Astrocyte of the cerebellum (primary cell): ENCODE measurements around the gene MAML3.

Experiments used
- DNase-seq: peaks from one replicate; pipeline ENCODE4 v3.0.0-alpha.2; 2011; ENCODE audit warnings: low read depth
- H3K4me3 ChIP-seq: 2 replicates; pipeline ENCODE4 v1.5.1; 2011; ENCODE audit warnings: mild to moderate bottlenecking, low read depth, low read length, moderate library complexity
- in situ Hi-C: cut with HindIII; loops from 2 replicates; pipeline ENCODE4 v1.10.0; 2017; ENCODE audit warnings: low sequenced_read_pairs
- TF ChIP-seq, protein P1 (sequence below): IDR thresholded peaks from 2 replicates; pipeline ENCODE4 v1.5.1; 2012; ENCODE audit warnings: low read length, low read depth, moderate library complexity, mild to moderate bottlenecking; ENCODE audit errors: missing control alignments

MAML3 gene

DNA sequence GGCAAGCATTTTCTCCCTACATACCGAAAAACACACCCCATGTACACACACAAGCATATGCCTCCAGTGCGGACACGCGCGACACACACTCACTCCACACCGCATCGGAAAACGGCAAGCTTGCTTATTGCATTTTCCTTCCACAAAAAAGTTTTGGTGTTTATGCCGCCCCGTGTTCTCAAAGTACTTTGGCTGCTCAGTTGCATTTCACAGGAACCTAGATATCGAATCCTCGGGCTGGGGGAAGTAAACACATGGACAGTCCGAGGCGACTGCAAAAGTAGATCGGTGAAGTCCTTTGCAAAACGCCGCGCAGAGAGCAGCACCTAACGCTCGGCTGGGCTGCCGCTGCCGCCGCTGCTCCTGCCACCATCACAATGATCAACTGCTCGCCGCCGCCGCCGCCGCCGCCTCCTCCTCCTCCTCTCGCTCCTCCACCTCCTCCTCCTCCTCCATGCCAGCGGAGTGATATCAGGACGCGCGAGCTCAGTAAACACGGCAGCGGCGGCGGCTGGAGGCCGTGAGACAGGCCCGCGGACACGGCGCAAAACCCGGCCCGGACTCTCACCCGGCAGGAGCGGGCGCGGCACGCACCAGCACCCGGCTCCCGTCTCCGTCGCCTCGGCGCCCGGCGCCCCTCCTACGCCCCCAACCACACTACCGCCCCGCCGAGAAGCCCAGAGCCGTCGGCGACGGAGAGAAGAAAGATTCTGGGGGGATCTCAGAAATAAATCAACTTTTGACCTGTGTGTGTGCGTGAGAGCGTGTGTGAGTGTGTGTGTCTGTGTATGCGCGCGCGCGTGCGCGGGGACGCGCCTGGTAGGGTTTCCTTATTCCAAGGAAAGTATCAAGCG is at the start of gene MAML3:
TSS of gene MAML3 (minus strand) at position 467 of the 854 bp plus-strand sequence. CDS start 857 bp downstream, outside the sequence.
- TF ChIP-seq, protein P1, sequence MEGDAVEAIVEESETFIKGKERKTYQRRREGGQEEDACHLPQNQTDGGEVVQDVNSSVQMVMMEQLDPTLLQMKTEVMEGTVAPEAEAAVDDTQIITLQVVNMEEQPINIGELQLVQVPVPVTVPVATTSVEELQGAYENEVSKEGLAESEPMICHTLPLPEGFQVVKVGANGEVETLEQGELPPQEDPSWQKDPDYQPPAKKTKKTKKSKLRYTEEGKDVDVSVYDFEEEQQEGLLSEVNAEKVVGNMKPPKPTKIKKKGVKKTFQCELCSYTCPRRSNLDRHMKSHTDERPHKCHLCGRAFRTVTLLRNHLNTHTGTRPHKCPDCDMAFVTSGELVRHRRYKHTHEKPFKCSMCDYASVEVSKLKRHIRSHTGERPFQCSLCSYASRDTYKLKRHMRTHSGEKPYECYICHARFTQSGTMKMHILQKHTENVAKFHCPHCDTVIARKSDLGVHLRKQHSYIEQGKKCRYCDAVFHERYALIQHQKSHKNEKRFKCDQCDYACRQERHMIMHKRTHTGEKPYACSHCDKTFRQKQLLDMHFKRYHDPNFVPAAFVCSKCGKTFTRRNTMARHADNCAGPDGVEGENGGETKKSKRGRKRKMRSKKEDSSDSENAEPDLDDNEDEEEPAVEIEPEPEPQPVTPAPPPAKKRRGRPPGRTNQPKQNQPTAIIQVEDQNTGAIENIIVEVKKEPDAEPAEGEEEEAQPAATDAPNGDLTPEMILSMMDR = no peak
- in situ Hi-C loops = loop anchor here (5.0 kb wide), 2 partner anchors 42 to 83 kb away; no protein-coding TSS in a partner anchor
- peak within 1 kb of the TSS; percentile 83 for H3K4me3 ChIP-seq
- DNase-seq = peak; percentile 88

DNA sequence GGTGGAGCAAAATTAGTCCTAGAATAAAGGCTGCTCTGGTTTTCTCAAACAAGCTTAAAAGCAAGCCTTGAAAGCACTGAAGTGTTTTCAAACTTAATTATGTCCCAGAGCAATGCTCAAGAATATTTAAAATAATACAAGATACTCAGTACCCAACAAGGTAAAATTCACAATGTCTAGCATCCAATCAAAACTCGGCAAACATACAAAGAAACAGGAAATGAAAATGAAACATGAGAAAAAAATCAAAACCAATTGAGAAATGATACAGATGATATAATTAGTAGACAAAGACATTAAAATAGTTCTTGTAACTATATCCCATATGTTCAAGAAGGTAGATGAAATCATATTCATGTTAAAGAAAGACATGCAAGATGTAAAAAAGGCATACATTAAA is 45.0 kb upstream of the MAML3 start:
- no peak for DNase-seq
- in situ Hi-C loops = no loop called here
- TF ChIP-seq, protein P1 = no peak
- no peak overlapping the region for H3K4me3 ChIP-seq

GRCh38 chr4:140195806-140196205 is 41.8 kb upstream of the MAML3 start:
- in situ Hi-C loops = no loop called here
- TF ChIP-seq, protein P1 = no peak
- DNase-seq = no peak
- H3K4me3 ChIP-seq = no peak overlapping the region

DNA sequence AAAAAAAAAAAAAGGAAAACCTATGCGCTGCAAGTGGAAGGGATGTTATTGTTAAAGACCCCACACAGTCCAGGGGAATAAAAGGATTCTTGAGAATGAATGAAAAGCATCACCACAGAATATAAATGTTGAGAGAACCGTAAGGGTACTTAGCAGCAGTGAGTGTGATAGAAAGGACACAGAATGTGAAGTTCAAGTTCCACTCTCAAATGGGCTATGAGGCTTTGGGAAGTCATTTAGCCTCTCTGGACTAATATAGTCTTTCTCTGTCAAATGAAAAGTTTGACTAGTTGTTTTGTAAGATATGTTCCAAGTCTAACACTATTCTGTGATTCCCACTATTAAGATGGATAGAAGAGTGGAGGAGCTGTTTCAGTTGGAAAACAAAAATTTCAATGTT is 35.8 kb upstream of the MAML3 start:
- DNase-seq = no peak
- TF ChIP-seq, protein P1 = no peak
- no peak overlapping the region for H3K4me3 ChIP-seq
- in situ Hi-C loops = no loop called here

GRCh38 chr4:140188975-140189374 is 35.0 kb upstream of the MAML3 start:
- TF ChIP-seq, protein P1 = no peak
- H3K4me3 ChIP-seq = no peak overlapping the region
- peak; percentile 54 for DNase-seq
- in situ Hi-C loops = no loop called here

DNA sequence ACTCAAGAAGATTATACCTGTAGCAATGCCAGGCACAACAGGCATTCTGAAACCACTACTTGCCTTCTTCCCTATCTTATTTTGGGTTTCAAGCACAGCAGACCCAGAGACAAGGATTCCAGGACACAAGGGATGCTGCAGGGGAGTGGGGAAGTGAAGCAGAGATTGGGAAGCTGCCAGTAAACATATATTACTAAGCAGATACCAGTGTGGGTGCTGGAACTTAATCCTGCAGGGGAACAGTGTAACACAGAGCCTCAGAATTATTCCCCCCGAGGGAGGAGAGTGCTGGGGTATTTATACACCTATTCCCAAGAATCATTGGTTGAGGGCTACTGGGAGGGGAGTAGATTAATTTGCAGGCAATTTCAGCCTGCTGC is 33.3 kb upstream of the MAML3 start:
- TF ChIP-seq, protein P1 = no peak
- DNase-seq = no peak
- no peak overlapping the region for H3K4me3 ChIP-seq
- in situ Hi-C loops = no loop called here
